Measurements from ENCODE around the gene GALNT7. TPM values are rescaled to one million over a fixed set of nuclear protein-coding genes. Genes with fewer than 3 reads are reported as not detected.
A peak's percentile ranks its signal among the peaks of the same experiment; 100 is the strongest.

Gene GALNT7
- total RNA-seq, 1 experiment from 2014 or later, result 21.9 TPM

- DNase-seq (ENCODE audit: low read depth), result no peak
These were observed 125.8 kb downstream of the GALNT7 start for GRCh38 chr4:173294444-173294843.

GRCh38 chr4:173301518-173302201 is 133.0 kb downstream of the GALNT7 start:
- DNase-seq (ENCODE audit: low read depth), result peak; percentile 2

- DNase-seq (ENCODE audit: low read depth), result no peak
These were observed 139.2 kb downstream of the GALNT7 start for GRCh38 chr4:173307778-173308177.

- no peak for DNase-seq (ENCODE audit: low read depth)
These were observed 142.8 kb downstream of the GALNT7 start for GRCh38 chr4:173311368-173311767.

GRCh38 chr4:173314715-173315114 is 146.1 kb downstream of the GALNT7 start:
- no peak for DNase-seq (ENCODE audit: low read depth)

GRCh38 chr4:173316060-173316459 is 147.4 kb downstream of the GALNT7 start:
- DNase-seq (ENCODE audit: low read depth), result no peak

GRCh38 chr4:173317004-173317403 is 148.4 kb downstream of the GALNT7 start:
- no peak for DNase-seq (ENCODE audit: low read depth)

GRCh38 chr4:173318240-173318639 is 149.6 kb downstream of the GALNT7 start:
- no peak for DNase-seq (ENCODE audit: low read depth)

GRCh38 chr4:173318648-173319211 is 150.1 kb downstream of the GALNT7 start:
- peak; percentile 3 for DNase-seq (ENCODE audit: low read depth)

- no peak for DNase-seq (ENCODE audit: low read depth)
These were observed 151.1 kb downstream of the GALNT7 start for GRCh38 chr4:173319696-173320095.

- no peak for DNase-seq (ENCODE audit: low read depth)
These were observed 156.6 kb downstream of the GALNT7 start for GRCh38 chr4:173325007-173325736.

- DNase-seq (ENCODE audit: low read depth), result no peak
These were observed 159.8 kb downstream of the GALNT7 start for GRCh38 chr4:173328236-173328901.

GRCh38 chr4:173330590-173330989 is 162.0 kb downstream of the GALNT7 start:
- DNase-seq (ENCODE audit: low read depth), result no peak

GRCh38 chr4:173332021-173332487 is 163.4 kb downstream of the GALNT7 start:
- DNase-seq (ENCODE audit: low read depth), result no peak

- DNase-seq (ENCODE audit: low read depth), result no peak
These were observed 164.5 kb downstream of the GALNT7 start for GRCh38 chr4:173332963-173333657.

- peak; percentile 22 for DNase-seq (ENCODE audit: low read depth)
These were observed 165.1 kb downstream of the GALNT7 start for GRCh38 chr4:173333658-173334084.

- peak; percentile 97 for DNase-seq (ENCODE audit: low read depth)
These were observed 165.7 kb downstream of the GALNT7 start, which contains the start of gene HMGB2 for GRCh38 chr4:173334085-173334890. TSS of gene HMGB2 (minus strand) at chr4:173334358. CDS start at chr4:173333649, 709 bp downstream.

GRCh38 chr4:173334891-173335752 is 166.5 kb downstream of the GALNT7 start:
- DNase-seq (ENCODE audit: low read depth), result peak; percentile 83

GRCh38 chr4:173337463-173337862 is 168.9 kb downstream of the GALNT7 start:
- DNase-seq (ENCODE audit: low read depth), result no peak
